HG03025 (cell line): ENCODE results near the gene NCKAP5.
"Not testable (repeated sequence)": the region's sequence is repeated elsewhere in the genome, so short reads cannot be mapped to it uniquely, and the experiment has no call there.

Experiments used
- ATAC-seq: cut with Tn5 transposase; IDR thresholded peaks from one replicate; pipeline ENCODE4 v1.9.1; 2021; ENCODE audit warnings: mild to moderate bottlenecking, moderate library complexity; ENCODE audit not compliant: unreplicated experiment, low FRiP score

Gene NCKAP5

GRCh38 chr2:132875193-132875592 is 693.1 kb downstream of the NCKAP5 start:
- ATAC-seq, result no peak

DNA sequence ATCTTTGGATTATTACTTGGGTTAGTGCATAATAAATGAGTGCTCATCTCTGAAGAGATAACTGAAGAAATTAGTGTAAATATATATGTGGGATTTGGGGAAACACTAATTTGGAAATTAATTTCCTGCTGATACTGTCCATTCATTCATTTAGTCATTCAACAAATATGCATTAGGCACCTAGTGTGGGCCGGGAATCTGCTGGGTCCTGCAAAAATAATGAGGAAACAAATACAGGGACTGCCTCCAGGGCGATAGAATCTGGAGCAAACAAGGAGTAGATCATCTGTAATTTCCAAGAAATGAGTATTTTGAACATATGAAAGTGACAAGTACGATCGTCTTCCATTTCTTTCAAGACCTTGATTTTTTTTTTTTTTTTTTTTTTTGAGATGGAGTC is 694.5 kb downstream of the NCKAP5 start:
- no peak for ATAC-seq

DNA sequence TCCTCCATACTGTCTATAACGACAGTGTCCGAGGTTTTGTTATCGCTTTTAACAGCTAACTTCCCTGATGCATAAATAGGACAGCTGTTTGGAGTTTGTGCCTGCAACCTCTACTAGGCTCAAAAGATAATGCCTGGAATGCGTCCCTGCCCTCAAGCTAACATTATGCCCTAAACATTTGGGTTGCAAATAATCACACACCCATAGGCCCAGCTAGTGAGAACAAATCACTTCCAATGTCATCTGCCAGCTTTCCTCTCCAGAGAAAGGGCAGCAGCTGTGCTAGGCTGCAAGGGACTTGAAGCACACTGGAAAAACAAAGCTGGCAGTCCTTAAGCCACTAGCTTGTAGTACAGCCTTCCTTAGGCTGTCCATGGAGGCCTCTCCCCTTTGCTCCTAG is 696.4 kb downstream of the NCKAP5 start:
- ATAC-seq, result no peak

DNA sequence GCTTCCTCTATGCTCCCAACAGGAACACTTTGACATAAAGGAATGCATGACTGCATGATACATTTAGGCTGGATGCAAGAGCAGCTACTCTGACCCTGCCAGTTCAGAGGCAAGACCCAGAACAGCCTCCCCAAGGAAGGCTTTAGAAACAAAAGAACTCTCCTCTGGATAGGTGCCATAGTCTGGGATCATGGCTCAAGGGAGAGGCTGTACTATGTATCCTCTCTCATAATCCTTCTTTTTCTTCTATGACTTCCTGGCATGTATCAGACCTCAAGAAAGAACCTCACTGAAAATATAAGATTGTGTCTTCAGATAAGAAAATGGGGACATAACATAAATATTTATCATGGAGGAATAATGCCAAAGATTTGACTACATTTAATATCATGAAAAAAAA is 704.3 kb downstream of the NCKAP5 start:
- ATAC-seq, result no peak

DNA sequence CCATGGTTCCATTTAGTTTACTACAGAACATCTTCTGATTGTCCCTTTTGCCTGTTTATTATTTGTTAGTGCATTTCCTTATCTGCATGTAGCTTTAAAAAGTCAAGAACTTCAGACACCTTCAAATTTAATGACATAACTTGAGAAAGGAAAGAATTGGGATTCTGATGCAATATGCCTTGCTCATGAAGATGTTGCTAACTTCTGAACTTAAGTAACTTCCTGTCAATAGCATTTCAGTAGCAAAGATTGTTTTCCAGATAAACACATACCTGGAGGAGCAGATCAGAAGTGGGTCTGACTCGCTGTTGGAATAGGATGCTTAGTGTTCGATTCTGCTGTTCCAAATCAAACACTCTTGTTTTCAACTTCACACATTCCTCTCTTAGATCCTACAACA is 708.0 kb downstream of the NCKAP5 start:
- no peak for ATAC-seq

DNA sequence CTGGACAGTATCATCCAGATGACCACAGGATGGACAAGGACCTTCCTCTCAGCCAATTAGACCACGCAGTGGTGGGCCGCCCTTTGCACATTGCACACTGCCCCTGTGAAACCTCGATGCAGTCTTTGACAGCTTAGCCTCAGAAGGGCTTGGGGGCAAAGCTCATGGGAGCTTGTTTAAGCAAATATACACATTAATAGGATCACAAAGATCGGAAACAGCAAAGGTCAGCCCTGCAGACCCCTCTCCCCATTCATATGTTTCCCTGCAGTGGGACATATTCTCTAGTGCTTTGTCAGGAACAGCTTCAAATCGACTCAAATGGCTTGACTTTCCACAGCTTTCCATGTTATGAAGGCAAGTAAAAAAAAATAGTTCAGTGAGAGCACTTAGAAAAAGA is 708.7 kb downstream of the NCKAP5 start:
- no peak for ATAC-seq

GRCh38 chr2:132857319-132857718 is 710.9 kb downstream of the NCKAP5 start:
- no peak for ATAC-seq

GRCh38 chr2:132850688-132851087 is 717.6 kb downstream of the NCKAP5 start:
- ATAC-seq, result no peak

- ATAC-seq, result no peak
Measured at GRCh38 chr2:132849118-132849517, 719.1 kb downstream of the NCKAP5 start.

GRCh38 chr2:132845339-132845738 is 722.9 kb downstream of the NCKAP5 start:
- ATAC-seq, result no peak

DNA sequence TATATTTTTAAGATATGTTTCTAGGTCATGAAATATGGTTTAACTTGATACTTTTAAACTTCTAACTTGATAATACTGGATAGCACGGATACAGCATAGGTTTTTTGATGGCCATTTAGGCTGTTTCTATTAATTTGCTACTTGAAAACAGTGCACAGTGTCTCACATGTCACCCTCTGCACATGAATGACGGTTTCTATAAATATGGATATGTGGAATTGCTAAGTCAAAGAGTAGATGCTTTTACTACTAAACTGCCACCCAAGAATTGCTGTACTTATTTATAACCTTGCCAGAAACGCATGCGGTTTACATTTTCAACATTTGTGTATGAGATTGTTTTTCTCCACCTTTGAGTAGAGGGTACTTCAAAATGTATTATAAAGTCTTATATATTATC is 723.7 kb downstream of the NCKAP5 start:
- no peak for ATAC-seq

DNA sequence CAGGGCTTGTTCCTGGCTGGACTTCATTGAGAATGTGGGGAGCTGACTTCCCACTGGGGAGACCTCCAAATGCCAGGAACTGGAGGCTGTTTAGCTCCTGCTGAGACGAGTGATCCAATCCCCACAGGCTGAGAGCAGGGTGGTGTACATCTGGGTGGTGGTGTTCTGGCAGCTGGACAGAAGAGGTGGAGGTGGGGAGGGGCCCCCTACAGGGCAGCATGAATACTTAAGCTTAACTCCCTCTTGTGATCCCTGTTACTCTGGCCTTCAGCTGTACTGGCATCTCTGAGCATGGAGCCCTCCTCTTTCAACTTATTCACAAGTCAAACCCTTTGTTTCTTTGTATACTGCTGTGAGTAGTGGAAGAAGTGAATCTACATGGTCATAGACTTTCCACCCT is 730.5 kb downstream of the NCKAP5 start:
- ATAC-seq, result no peak

DNA sequence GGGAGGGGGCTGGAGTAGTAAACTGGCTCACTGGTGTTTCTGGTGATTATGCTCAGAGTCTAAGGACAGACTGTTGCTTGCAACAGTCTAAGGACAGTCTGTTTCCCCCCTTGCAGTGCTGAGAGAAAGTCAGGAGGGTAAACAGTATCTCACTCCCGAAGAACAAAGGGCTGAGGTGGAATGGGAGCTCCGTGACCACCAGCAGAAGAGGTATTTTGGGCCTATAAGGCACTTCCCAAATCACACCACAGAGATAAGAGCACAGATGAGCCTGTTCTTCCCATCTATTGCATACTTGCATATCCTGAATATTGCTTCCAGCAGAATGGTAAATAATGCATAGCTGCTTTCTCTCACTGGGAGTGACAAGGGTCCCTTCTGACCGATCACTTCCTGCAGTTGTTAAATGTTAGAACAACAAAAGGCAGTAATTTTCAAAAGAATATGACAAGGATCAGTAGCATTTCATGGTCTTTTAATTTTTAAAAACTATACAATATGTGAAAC is 737.9 kb downstream of the NCKAP5 start:
- no peak for ATAC-seq

- no peak for ATAC-seq
Measured at GRCh38 chr2:132825601-132826000, 742.7 kb downstream of the NCKAP5 start.

GRCh38 chr2:132824716-132825115 is 743.5 kb downstream of the NCKAP5 start:
- no peak for ATAC-seq

GRCh38 chr2:132816234-132816633 is 752.0 kb downstream of the NCKAP5 start:
- ATAC-seq, result no peak

- ATAC-seq, result no peak
Measured at GRCh38 chr2:132815516-132815915, 752.7 kb downstream of the NCKAP5 start.

DNA sequence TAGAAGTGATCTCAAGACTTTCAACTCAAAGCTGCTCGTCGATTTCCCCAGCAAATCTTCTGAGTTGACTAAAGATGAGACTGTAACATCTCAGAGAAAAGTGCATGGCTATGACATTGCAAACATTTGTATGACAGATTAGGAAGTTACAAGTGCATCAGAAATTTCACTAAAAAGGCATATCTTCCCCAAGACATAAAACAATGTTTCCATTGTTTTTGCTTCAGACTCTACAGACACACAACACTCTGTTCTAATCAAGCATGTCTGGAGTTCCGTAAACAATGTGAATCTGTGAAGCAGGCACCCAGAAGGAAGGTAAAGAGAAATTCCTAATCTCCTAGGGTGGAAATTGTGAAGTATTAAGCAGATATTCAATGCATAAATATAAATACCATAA is 753.6 kb downstream of the NCKAP5 start:
- ATAC-seq, result no peak

GRCh38 chr2:132813422-132813821 is 754.8 kb downstream of the NCKAP5 start:
- ATAC-seq, result no peak

GRCh38 chr2:132811148-132811915 is 756.9 kb downstream of the NCKAP5 start:
- ATAC-seq, result no peak

GRCh38 chr2:132809962-132810361 is 758.3 kb downstream of the NCKAP5 start:
- ATAC-seq, result not testable (repeated sequence)

GRCh38 chr2:132804051-132804450 is 764.2 kb downstream of the NCKAP5 start:
- ATAC-seq, result no peak
